Liver (tissue), 9 donors: ENCODE results near the gene CACNA1F. TPM values are rescaled to one million over a fixed set of nuclear protein-coding genes. Genes with fewer than 3 reads are reported as not detected.

Experiments
- DNase-seq: peaks from one replicate; pipeline ENCODE4 v3.0.0-alpha.2; 2017; ENCODE audit warnings: low spot score
- H3K27ac ChIP-seq, 2 donors: one replicate each; pipeline ENCODE4 v1.7.0; 2013; ENCODE audit warnings: inconsistent platforms in 2 of 2, low read length in 2 of 2, control low read depth in 1 of 2, low read depth in 1 of 2, mild to moderate bottlenecking in 1 of 2
- H3K27me3 ChIP-seq, 4 donors: one replicate each; pipeline versions ENCODE4 v1.6.1 to v1.7.0; 2013; ENCODE audit warnings: low read length in 3 of 4, inconsistent platforms in 1 of 4, mild to moderate bottlenecking in 1 of 4, moderate library complexity in 1 of 4; ENCODE audit not compliant: control insufficient read depth in 4 of 4, insufficient read depth in 4 of 4
- H3K36me3 ChIP-seq, 4 donors: one replicate each; pipeline versions ENCODE4 v1.6.1 to v1.7.0; 2013; ENCODE audit warnings: low read length in 3 of 4, mild to moderate bottlenecking in 3 of 4, low read depth in 1 of 4, moderate library complexity in 1 of 4; ENCODE audit not compliant: control insufficient read depth in 4 of 4, insufficient read depth in 3 of 4
- H3K4me1 ChIP-seq, 4 donors: one replicate each; pipeline versions ENCODE4 v1.6.1 to v1.7.0; 2013; ENCODE audit warnings: low read length in 3 of 4, mild to moderate bottlenecking in 3 of 4, moderate library complexity in 1 of 4; ENCODE audit not compliant: control insufficient read depth in 4 of 4, insufficient read depth in 4 of 4
- H3K4me3 ChIP-seq, 3 donors: one replicate each; pipeline versions ENCODE4 v1.6.1 to v1.7.0; 2013; ENCODE audit warnings: low read length in 3 of 3, control low read depth in 1 of 3, low read depth in 1 of 3, mild to moderate bottlenecking in 1 of 3
- H3K9ac ChIP-seq, 2 donors: one replicate each; pipeline ENCODE4 v1.7.0; 2013; ENCODE audit warnings: low read length in 2 of 2, mild to moderate bottlenecking in 2 of 2, moderate library complexity in 2 of 2, control low read depth in 1 of 2, low read depth in 1 of 2
- H3K9me3 ChIP-seq, 4 donors: one replicate each; pipeline versions ENCODE4 v1.6.1 to v1.7.0; 2013; ENCODE audit warnings: low read length in 3 of 4; ENCODE audit not compliant: control insufficient read depth in 4 of 4
- ATF3 ChIP-seq: IDR thresholded peaks from 2 replicates; pipeline ENCODE4 v1.6.1; 2016; ENCODE audit warnings: antibody characterized with exemption
- CTCF ChIP-seq: fragments of 150-350 bp; IDR thresholded peaks from 2 replicates; pipeline ENCODE4 v1.5.1; 2017; ENCODE audit warnings: improper control_type of control experiment, low read depth, low read length; ENCODE audit not compliant: missing input control
- EGR1 ChIP-seq, 2 donors: IDR thresholded peaks; 2 replicates each; pipeline ENCODE4 v1.6.1; 2016 to 2018; ENCODE audit warnings: antibody characterized with exemption in 2 of 2, low read depth in 2 of 2
- FOXA1 ChIP-seq: IDR thresholded peaks from 2 replicates; pipeline ENCODE4 v1.6.1; 2016; ENCODE audit warnings: antibody characterized with exemption
- FOXA2 ChIP-seq: IDR thresholded peaks from 2 replicates; pipeline ENCODE4 v1.6.1; 2016; ENCODE audit warnings: antibody characterized with exemption
- GABPA ChIP-seq, 2 donors: IDR thresholded peaks in 1 of 2; conservative IDR thresholded peaks in 1 of 2; 2 replicates each; pipeline ENCODE4 v1.6.1; 2016; ENCODE audit warnings: antibody characterized with exemption in 2 of 2, mild to moderate bottlenecking in 1 of 2, moderate library complexity in 1 of 2
- HNF4A ChIP-seq, 2 donors: conservative IDR thresholded peaks; 2 replicates each; pipeline ENCODE4 v1.6.1; 2016; ENCODE audit warnings: antibody characterized with exemption in 2 of 2, mild to moderate bottlenecking in 2 of 2
- HNF4G ChIP-seq: IDR thresholded peaks from 2 replicates; pipeline ENCODE4 v1.6.1; 2016; ENCODE audit warnings: antibody characterized with exemption
- JUND ChIP-seq, 2 donors: IDR thresholded peaks; 2 replicates each; pipeline ENCODE4 v1.6.1; 2016; ENCODE audit warnings: antibody characterized with exemption in 2 of 2
- MAX ChIP-seq: IDR thresholded peaks from 2 replicates; pipeline ENCODE4 v1.6.1; 2016; ENCODE audit warnings: antibody characterized with exemption
- NR2F2 ChIP-seq: IDR thresholded peaks from 2 replicates; pipeline ENCODE4 v1.6.1; 2016; ENCODE audit warnings: antibody characterized with exemption
- RAD21 ChIP-seq, 2 donors: IDR thresholded peaks; 2 replicates each; pipeline ENCODE4 v1.6.1; 2016; ENCODE audit warnings: antibody characterized with exemption in 2 of 2, mild to moderate bottlenecking in 2 of 2
- REST ChIP-seq: IDR thresholded peaks from 2 replicates; pipeline ENCODE4 v1.6.1; 2016; ENCODE audit warnings: antibody characterized with exemption, mild to moderate bottlenecking
- RXRA ChIP-seq, 2 donors: IDR thresholded peaks; 2 replicates each; pipeline ENCODE4 v1.6.1; 2017 to 2018; ENCODE audit warnings: antibody characterized with exemption in 2 of 2, mild to moderate bottlenecking in 1 of 2
- SP1 ChIP-seq: IDR thresholded peaks from 2 replicates; pipeline ENCODE4 v1.6.1; 2018; ENCODE audit warnings: antibody characterized with exemption, mild to moderate bottlenecking
- TAF1 ChIP-seq: conservative IDR thresholded peaks from 2 replicates; pipeline ENCODE4 v1.6.1; 2016; ENCODE audit warnings: antibody characterized with exemption, mild to moderate bottlenecking
- YY1 ChIP-seq: IDR thresholded peaks from 2 replicates; pipeline ENCODE4 v1.6.1; 2016; ENCODE audit warnings: antibody characterized with exemption, mild to moderate bottlenecking
- ZBTB33 ChIP-seq: IDR thresholded peaks from 2 replicates; pipeline ENCODE4 v1.6.1; 2016; ENCODE audit warnings: antibody characterized with exemption
- WGBS: extraction: QIAGEN DNeasy Blood & Tissue Kit; methylation state at CpG from one replicate; pipeline ENCODE4 v1.1.7; 2013; 5-methylcytosine and 5-hydroxymethylcytosine counted together
- polyA plus RNA-seq, 2 donors: library from polyadenylated mRNA; stranded (reverse) in 1 of 2; unstranded in 1 of 2; fragments of 200-250 nt in 1 of 2; fragments of >200 nt in 1 of 2; fragmentation: Nextera tagmentation in 1 of 2; extraction: Ambion mirVana in 1 of 2; gene quantifications; one replicate each; pipeline versions ENCODE4 v1.2.1 to v1.2.3, GENCODE V29; 2013 to 2015
- total RNA-seq, 2 donors: library from RNA; depleted of rRNA; stranded (reverse); fragments of >200 nt; gene quantifications; one replicate each; pipeline ENCODE4 v1.2.3, GENCODE V29; 2014
- donor health status: healthy.
- donor health status: healthy.
- donor health status: healthy.
- donor health status: healthy.
- donor health status: healthy.

CACNA1F gene
- total and polyA plus RNA-seq, 4 donors = 0.03 TPM; not detected in 3

- Histone ChIP-seq H3K36me3 (no peaks in the 10 kb centered on the region), H3K9me3 (no peaks in the 10 kb centered on the region), H3K27me3 (no peaks in the 10 kb centered on the region), H3K9ac (no peak within 1 kb of the TSS), H3K4me1 (peaks cover 0 to 12% (median 7%) of the 10 kb centered on the region in 4 donors), H3K4me3 (peak within 1 kb of the TSS; percentile 39 to 71 (median 46)), H3K27ac (peak within 1 kb of the TSS; percentile 40 to 52)
- under 1% methylated on average over 46 of the region's 46 CpGs for WGBS
- DNase-seq = no peak
- TF ChIP-seq SP1 = no peak
- TF ChIP-seq EGR1 (IDR thresholded peaks at IDR 0.05; ENCODE audit: low read depth in 2 of 2) = no peak
- no peak for TF ChIP-seq YY1
- TF ChIP-seq REST = no peak
- TF ChIP-seq TAF1 = no peak
- TF ChIP-seq ATF3 = no peak
- no peak for TF ChIP-seq RAD21 (IDR thresholded peaks at IDR 0.05)
- no peak for TF ChIP-seq FOXA1
- no peak for TF ChIP-seq NR2F2
- TF ChIP-seq FOXA2 = no peak
- no peak for TF ChIP-seq JUND (IDR thresholded peaks at IDR 0.05)
- no peak for TF ChIP-seq CTCF
- no peak for TF ChIP-seq HNF4A (conservative IDR thresholded peaks at IDR 0.05)
- TF ChIP-seq ZBTB33 = no peak
- no peak for TF ChIP-seq HNF4G
- TF ChIP-seq MAX = no peak
- no peak for TF ChIP-seq GABPA (IDR thresholded peaks at IDR 0.05 in 1 of 2, conservative IDR thresholded peaks at IDR 0.05 in 1 of 2)
- TF ChIP-seq RXRA (IDR thresholded peaks at IDR 0.05) = no peak
These were observed 61.3 kb downstream of the CACNA1F start, which contains the start of gene PLP2 for GRCh38 chrX:49171752-49172279. Gene PLP2, plus strand, starts transcription at chrX:49171898. Its CDS starts 103 bp downstream, at chrX:49172001.
